Fibroblast of lung (primary cell): ENCODE data around the gene PSD2. TPM values are rescaled to one million over a fixed set of nuclear protein-coding genes. Genes with fewer than 3 reads are reported as not detected.

Experiments
- DNase-seq, 2 donors: peaks; one replicate each; pipeline versions ENCODE4 v3.0.0 to v3.0.0-alpha.2; 2010; ENCODE audit warnings: low read depth in 2 of 2
- H2AFZ ChIP-seq: 2 replicates; pipeline ENCODE4 v1.5.1; 2012; ENCODE audit warnings: low read length, control low read depth, inconsistent platforms
- H3K27ac ChIP-seq: 2 replicates; pipeline ENCODE4 v1.5.1; 2011; ENCODE audit warnings: low read length, control low read depth; ENCODE audit not compliant: insufficient read depth
- H3K27me3 ChIP-seq: 2 replicates; pipeline ENCODE4 v1.5.1; 2011; ENCODE audit warnings: mild to moderate bottlenecking, low read length; ENCODE audit not compliant: control insufficient read depth, insufficient read depth
- H3K36me3 ChIP-seq: 2 replicates; pipeline ENCODE4 v1.5.1; 2011; ENCODE audit warnings: low read length; ENCODE audit not compliant: control insufficient read depth, insufficient read depth
- H3K4me1 ChIP-seq: 2 replicates; pipeline ENCODE4 v1.5.1; 2011; ENCODE audit warnings: low read length; ENCODE audit not compliant: control insufficient read depth, insufficient read depth; ENCODE audit errors: extremely low read depth
- H3K4me2 ChIP-seq: 2 replicates; pipeline ENCODE4 v1.5.1; 2011; ENCODE audit warnings: low read length, control low read depth; ENCODE audit not compliant: insufficient read depth; ENCODE audit errors: extremely low read depth
- H3K4me3 ChIP-seq, 4 experiments: fragments of 200-600 bp in 1 of 4; sonication (generic) in 1 of 4; replicated peaks in 1 of 4; 2 replicates each; pipeline ENCODE4 v1.5.1; 2011 to 2016; ENCODE audit warnings: low read length in 4 of 4, low read depth in 3 of 4, mild to moderate bottlenecking in 3 of 4, control low read depth in 2 of 4, inconsistent platforms in 1 of 4, mixed read lengths in 1 of 4; ENCODE audit not compliant: insufficient read depth in 1 of 4; ENCODE audit errors: control extremely low read depth in 1 of 4
- H3K79me2 ChIP-seq: 2 replicates; pipeline ENCODE4 v1.5.1; 2012; ENCODE audit warnings: mild to moderate bottlenecking, low read length, inconsistent platforms; ENCODE audit not compliant: control insufficient read depth, insufficient read depth
- H3K9ac ChIP-seq: 2 replicates; pipeline ENCODE4 v1.5.1; 2011; ENCODE audit warnings: mild to moderate bottlenecking, low read length, control low read depth; ENCODE audit not compliant: insufficient read depth
- H3K9me3 ChIP-seq: 2 replicates; pipeline ENCODE4 v1.5.1; 2012; ENCODE audit warnings: low read depth, low read length; ENCODE audit not compliant: control insufficient read depth, insufficient read depth
- H4K20me1 ChIP-seq: 2 replicates; pipeline ENCODE4 v1.5.1; 2011; ENCODE audit warnings: low read length; ENCODE audit not compliant: control insufficient read depth, insufficient read depth; ENCODE audit errors: extremely low read depth
- CTCF ChIP-seq, 2 donors: IDR thresholded peaks in 1 of 2; conservative IDR thresholded peaks in 1 of 2; 1 replicate in 1 of 2; 2 replicates in 1 of 2; pipeline ENCODE4 v1.5.1; 2011 to 2012; ENCODE audit warnings: low read length in 2 of 2, control low read depth in 1 of 2, inconsistent platforms in 1 of 2, low read depth in 1 of 2, mild to moderate bottlenecking in 1 of 2
- EZH2 ChIP-seq: IDR thresholded peaks from 2 replicates; pipeline ENCODE4 v1.5.1; 2012; ENCODE audit warnings: low read length, control low read depth, mild to moderate bottlenecking; ENCODE audit errors: missing control alignments
- polyA plus RNA-seq, 2 donors: library from polyadenylated mRNA; depleted of rRNA in 1 of 2; stranded (reverse) in 1 of 2; unstranded in 1 of 2; fragments of >200 nt; gene quantifications; 2 replicates each; pipeline ENCODE4 v1.2.1, GENCODE V29; 2011 to 2012; ENCODE audit warnings: missing spikeins in 1 of 2
- total RNA-seq: library from RNA; depleted of rRNA; stranded (reverse); fragments of >200 nt; gene quantifications from 2 replicates; pipeline ENCODE4 v1.2.1, GENCODE V29; 2014

Gene PSD2
- total and polyA plus RNA-seq, 2 donors (not counting 1 experiment from before 2014, with no cell fraction given), result 0.05 to 0.17 TPM

DNA sequence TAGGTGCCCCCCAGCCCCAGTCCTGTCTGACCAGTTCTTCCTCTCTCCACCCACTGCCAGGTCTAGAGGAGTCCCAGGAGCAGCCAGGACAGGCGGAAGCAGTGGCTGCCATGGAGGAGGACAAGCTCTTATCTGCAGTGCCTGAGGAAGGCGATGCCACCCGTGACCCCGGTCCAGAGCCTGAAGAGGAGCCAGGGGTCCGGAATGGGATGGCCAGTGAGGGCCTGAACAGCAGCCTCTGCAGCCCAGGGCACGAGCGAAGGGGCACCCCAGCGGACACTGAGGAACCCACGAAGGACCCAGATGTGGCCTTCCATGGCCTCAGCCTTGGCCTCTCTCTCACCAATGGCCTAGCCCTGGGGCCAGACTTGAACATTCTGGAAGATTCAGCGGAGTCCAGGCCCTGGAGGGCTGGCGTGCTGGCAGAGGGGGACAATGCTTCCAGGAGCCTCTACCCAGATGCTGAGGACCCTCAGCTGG lies 13.8 kb downstream of the PSD2 start:
- Histone ChIP-seq H3K9me3 (no peaks in the 10 kb centered on the region), H3K36me3 (no peaks in the 10 kb centered on the region), H3K9ac (no peak overlapping the region), H3K4me2 (no peak overlapping the region), H3K79me2 (no peaks in the 10 kb centered on the region), H2AFZ (no peak overlapping the region), H3K4me1 (no peaks in the 10 kb centered on the region), H3K4me3 (no peak overlapping the region), H4K20me1 (no peaks in the 10 kb centered on the region), H3K27me3 (peaks cover 2% of the 10 kb centered on the region), H3K27ac (no peak overlapping the region)
- TF ChIP-seq EZH2, result no peak
- TF ChIP-seq CTCF (conservative IDR thresholded peaks at IDR 0.05 in 1 of 2, IDR thresholded peaks at IDR 0.05 in 1 of 2; ENCODE audit: low read depth in 1 of 2, low read length in 2 of 2), result no peak
- DNase-seq, result no peak

- Histone ChIP-seq H3K9ac (no peak overlapping the region), H3K4me1 (no peaks in the 10 kb centered on the region), H3K4me2 (no peak overlapping the region), H3K79me2 (no peaks in the 10 kb centered on the region), H2AFZ (no peak overlapping the region), H3K9me3 (no peaks in the 10 kb centered on the region), H3K27ac (no peak overlapping the region), H3K36me3 (no peaks in the 10 kb centered on the region), H4K20me1 (no peaks in the 10 kb centered on the region), H3K27me3 (no peaks in the 10 kb centered on the region), H3K4me3 (no peak overlapping the region)
- TF ChIP-seq CTCF (conservative IDR thresholded peaks at IDR 0.05 in 1 of 2, IDR thresholded peaks at IDR 0.05 in 1 of 2; ENCODE audit: low read depth in 1 of 2, low read length in 2 of 2), result no peak
- no peak for DNase-seq
Measured at GRCh38 chr5:139810341-139811273, 15.0 kb downstream of the PSD2 start.

DNA sequence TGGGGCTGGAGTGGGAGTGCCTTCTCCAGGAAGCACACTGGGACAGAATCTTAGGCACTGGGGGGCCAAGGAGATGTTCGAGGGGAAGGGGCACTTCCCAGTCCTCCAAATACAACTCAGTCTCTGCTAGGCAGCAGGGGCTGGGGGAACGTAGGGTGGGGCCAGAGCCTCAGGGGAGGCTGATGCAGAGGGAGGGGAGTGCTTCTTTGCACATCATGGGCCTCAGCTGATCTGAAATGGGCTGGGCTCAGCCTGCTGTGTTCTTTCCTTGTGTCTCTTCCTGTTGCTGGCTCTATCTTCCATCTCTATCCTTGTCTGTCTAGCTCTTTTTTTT lies 15.6 kb downstream of the PSD2 start:
- Histone ChIP-seq H3K9ac (no peak overlapping the region), H3K4me2 (no peak overlapping the region), H3K27me3 (no peaks in the 10 kb centered on the region), H3K79me2 (no peaks in the 10 kb centered on the region), H3K36me3 (no peaks in the 10 kb centered on the region), H3K27ac (no peak overlapping the region), H4K20me1 (no peaks in the 10 kb centered on the region), H3K9me3 (no peaks in the 10 kb centered on the region), H3K4me1 (no peaks in the 10 kb centered on the region), H3K4me3 (no peak overlapping the region), H2AFZ (no peak overlapping the region)
- no peak for TF ChIP-seq CTCF (conservative IDR thresholded peaks at IDR 0.05 in 1 of 2, IDR thresholded peaks at IDR 0.05 in 1 of 2; ENCODE audit: low read depth in 1 of 2, low read length in 2 of 2)
- TF ChIP-seq EZH2, result no peak
- no peak for DNase-seq
